Gastroesophageal sphincter (tissue), 3 donors: ENCODE measurements around the gene EXD3.

ENCODE experiments used
- EP300 ChIP-seq: sonication (generic); formaldehyde crosslinking; IDR thresholded peaks from one replicate; pipeline ENCODE4 v1.6.1; 2017; ENCODE audit warnings: antibody characterized with exemption, mild to moderate bottlenecking
- POLR2A ChIP-seq, 2 donors: fragments of 450-650 bp; IDR thresholded peaks; one replicate each; pipeline ENCODE4 v1.6.1; 2017; ENCODE audit warnings: antibody characterized with exemption in 2 of 2, mild to moderate bottlenecking in 2 of 2, moderate library complexity in 1 of 2
- POLR2AphosphoS5 ChIP-seq: sonication (generic); formaldehyde crosslinking; IDR thresholded peaks from one replicate; pipeline ENCODE4 v1.6.1; 2017; ENCODE audit warnings: antibody characterized with exemption
- TF ChIP-seq, protein P1 (sequence below), 4 experiments: fragments of 200-600 bp in 2 of 4; fragments of 450-650 bp in 2 of 4; sonication (generic) in 1 of 4; IDR thresholded peaks; one replicate each; pipeline ENCODE4 v1.5.1; 2017 to 2019; ENCODE audit warnings: antibody characterized with exemption in 4 of 4, mild to moderate bottlenecking in 2 of 4, moderate library complexity in 2 of 4

DNA sequence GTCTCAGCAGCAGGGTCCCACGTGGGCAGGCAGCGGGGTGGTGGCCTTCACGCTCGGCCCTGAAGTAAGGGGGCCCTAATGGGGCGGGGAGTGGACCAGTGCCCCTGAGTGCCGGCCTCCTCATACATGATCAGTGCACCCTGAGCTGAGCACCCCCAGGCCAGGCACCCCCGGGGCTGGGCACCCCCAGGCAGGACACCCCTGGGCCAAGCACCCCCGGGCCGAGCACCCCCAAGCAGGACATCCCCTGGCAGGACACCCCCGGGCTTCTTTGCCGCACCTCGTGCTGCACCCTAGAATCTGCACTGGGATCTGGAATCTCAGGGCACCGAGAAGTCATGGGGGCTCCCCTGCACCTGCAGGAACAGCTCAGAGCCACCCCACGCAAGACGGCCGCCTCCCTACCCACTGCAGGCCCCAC, 51.4 kb downstream of the EXD3 start:
- TF ChIP-seq, protein P1, sequence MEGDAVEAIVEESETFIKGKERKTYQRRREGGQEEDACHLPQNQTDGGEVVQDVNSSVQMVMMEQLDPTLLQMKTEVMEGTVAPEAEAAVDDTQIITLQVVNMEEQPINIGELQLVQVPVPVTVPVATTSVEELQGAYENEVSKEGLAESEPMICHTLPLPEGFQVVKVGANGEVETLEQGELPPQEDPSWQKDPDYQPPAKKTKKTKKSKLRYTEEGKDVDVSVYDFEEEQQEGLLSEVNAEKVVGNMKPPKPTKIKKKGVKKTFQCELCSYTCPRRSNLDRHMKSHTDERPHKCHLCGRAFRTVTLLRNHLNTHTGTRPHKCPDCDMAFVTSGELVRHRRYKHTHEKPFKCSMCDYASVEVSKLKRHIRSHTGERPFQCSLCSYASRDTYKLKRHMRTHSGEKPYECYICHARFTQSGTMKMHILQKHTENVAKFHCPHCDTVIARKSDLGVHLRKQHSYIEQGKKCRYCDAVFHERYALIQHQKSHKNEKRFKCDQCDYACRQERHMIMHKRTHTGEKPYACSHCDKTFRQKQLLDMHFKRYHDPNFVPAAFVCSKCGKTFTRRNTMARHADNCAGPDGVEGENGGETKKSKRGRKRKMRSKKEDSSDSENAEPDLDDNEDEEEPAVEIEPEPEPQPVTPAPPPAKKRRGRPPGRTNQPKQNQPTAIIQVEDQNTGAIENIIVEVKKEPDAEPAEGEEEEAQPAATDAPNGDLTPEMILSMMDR (IDR thresholded peaks at IDR 0.05) = no peak
- TF ChIP-seq POLR2A (IDR thresholded peaks at IDR 0.05) (no peak), EP300 (no peak), POLR2AphosphoS5 (no peak)
